Measurements from ENCODE around the gene UBA6.

Gene UBA6

GRCh38 chr4:67723341-67723740 is 22.4 kb upstream of the UBA6 start:
- DNase-seq (ENCODE audit: low read depth), result no peak
- no peak for TF ChIP-seq CTCF (conservative IDR thresholded peaks at IDR 0.05; ENCODE audit: low read depth, low read length)

GRCh38 chr4:67721770-67722597 is 21.0 kb upstream of the UBA6 start:
- peak; percentile 58 for DNase-seq (ENCODE audit: low read depth)
- TF ChIP-seq CTCF (conservative IDR thresholded peaks at IDR 0.05; ENCODE audit: low read depth, low read length), result no peak
- no peak overlapping the region for H3K4me3 ChIP-seq (ENCODE audit: low read depth, low read length)

More at GRCh38 chr4:67723341-67723740, 22.4 kb upstream of the UBA6 start:
- H3K4me3 ChIP-seq (ENCODE audit: low read depth, low read length), result no peak overlapping the region

GRCh38 chr4:67721315-67721769 is 20.4 kb upstream of the UBA6 start:
- DNase-seq (ENCODE audit: low read depth), result no peak
- TF ChIP-seq CTCF (conservative IDR thresholded peaks at IDR 0.05; ENCODE audit: low read depth, low read length), result no peak
- H3K4me3 ChIP-seq (ENCODE audit: low read depth, low read length), result no peak overlapping the region

GRCh38 chr4:67719953-67720617 is 19.1 kb upstream of the UBA6 start:
- no peak for DNase-seq (ENCODE audit: low read depth)
- H3K4me3 ChIP-seq (ENCODE audit: low read depth, low read length), result no peak overlapping the region
- TF ChIP-seq CTCF (conservative IDR thresholded peaks at IDR 0.05; ENCODE audit: low read depth, low read length), result no peak

GRCh38 chr4:67718848-67719247 is 17.9 kb upstream of the UBA6 start:
- no peak overlapping the region for H3K4me3 ChIP-seq (ENCODE audit: low read depth, low read length)
- DNase-seq (ENCODE audit: low read depth), result no peak
- no peak for TF ChIP-seq CTCF (conservative IDR thresholded peaks at IDR 0.05; ENCODE audit: low read depth, low read length)

- H3K4me3 ChIP-seq (ENCODE audit: low read depth, low read length), result no peak overlapping the region
- DNase-seq (ENCODE audit: low read depth), result no peak
- no peak for TF ChIP-seq CTCF (conservative IDR thresholded peaks at IDR 0.05; ENCODE audit: low read depth, low read length)
Observed at GRCh38 chr4:67717586-67717985, 16.6 kb upstream of the UBA6 start.
